Activated CD8-positive, alpha-beta memory T cell treated with anti-CD3 and anti-CD28 coated beads for 24 hours (primary cell): Measurements from ENCODE around the gene HACE1.

ENCODE experiments used
- DNase-seq: peaks from one replicate; pipeline ENCODE4 v3.0.0-alpha.2; 2020

Gene HACE1

DNA sequence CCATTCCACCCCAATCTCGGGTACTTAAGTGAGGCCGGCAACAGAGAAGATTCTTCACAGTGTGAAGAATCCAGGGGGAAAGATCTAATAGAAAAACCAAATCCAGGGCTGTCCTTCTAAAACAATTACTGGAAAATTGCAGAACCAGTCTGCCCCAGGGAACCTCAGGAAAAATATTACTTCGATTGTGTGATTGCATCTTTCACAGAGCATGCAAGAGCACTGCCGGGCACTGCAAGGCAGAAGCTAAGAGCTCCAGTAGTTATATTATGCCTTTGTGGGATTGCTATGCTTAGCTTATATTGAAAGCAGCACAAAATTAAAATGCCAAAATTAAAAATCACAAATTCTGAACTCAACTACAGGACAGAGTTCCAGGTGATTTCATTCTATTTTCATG is 175.9 kb downstream of the HACE1 start:
- DNase-seq = no peak

DNA sequence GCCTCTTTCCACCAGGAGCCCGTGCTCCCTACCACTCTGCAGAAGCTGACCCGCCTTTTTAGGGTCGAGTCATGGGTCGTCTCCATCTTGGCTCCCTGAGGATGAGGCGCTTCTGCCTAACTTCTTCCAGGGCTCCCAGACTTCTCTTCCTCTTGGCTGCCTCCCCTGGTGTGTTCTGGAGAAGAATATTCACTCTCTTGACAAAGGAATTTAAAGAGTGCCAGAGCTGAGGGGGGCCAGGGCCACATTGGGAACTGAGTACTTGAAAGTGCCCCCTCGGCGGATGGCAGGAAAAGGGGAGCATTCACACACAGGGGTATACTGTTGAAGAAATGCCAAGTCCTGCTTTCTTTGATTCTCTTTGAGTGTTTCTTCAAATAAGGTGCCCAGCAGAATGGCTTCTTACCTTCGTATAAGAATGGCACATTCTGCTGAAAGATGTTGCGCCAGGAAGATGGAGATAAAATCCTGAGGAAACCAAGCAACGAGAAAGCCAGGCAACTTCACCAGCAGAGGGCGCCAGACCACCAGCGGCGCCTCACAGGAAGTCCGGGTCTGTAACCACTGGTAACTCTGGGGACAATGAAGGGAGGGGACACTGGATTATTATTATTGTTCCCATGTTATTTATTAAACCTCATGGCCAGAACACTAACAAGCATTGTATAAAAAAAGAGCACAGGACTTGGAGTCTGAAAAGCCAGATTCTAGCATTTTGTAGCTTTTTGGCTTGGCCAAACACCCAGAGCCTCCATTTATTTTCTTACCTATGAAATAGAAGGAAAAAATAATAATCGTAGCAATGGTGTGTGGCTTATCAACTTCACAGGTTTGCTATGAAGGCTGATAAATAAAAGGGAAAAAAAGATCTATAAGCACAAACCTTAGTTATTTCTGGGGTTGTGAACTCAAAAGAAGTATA is 176.7 kb downstream of the HACE1 start:
- peak; percentile 86 for DNase-seq

DNA sequence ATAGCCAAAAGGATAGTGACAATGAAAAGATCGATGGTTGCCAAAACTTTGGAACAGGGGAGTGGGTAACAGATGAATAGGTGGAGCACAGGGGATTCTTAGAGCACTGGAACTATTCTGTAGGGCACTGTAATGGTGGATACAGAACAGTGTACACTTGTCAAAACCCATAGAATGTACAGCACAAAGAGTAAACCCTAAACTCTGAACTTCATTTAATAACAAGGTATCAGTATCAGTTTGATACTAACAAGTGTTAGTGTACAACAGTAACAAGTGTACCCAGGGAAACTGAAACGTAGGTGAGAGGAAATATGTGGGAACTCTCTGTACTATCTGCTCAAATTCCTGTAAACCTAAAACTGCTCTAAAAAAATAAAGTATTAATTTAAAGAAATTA is 179.2 kb downstream of the HACE1 start:
- DNase-seq = no peak

DNA sequence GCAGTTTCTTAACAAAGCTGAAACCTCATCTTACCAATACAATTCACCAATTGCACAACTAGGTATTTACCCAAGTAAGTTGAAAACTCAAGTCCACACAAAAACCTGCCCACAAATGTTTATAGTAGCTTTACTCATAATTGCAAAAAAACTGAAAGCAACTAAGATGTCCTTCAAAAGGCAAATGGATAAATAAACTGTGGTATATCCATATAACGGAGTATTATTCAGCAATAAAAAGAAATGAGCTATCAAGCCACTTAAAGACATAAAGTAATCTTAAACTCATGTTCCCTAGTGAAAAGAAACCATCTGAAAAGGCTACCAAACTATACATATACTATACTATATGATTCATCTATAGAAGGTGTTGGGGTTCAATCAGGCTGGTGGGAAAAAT is 179.7 kb downstream of the HACE1 start:
- DNase-seq = no peak
